NCI-H226 (cell line): Measurements from ENCODE around the gene PRSS12.
"Not testable (repeated sequence)": the region's sequence is repeated elsewhere in the genome, so short reads cannot be mapped to it uniquely, and the experiment has no call there.

Experiments
- DNase-seq: peaks from one replicate; pipeline ENCODE4 v3.0.0-alpha.2; 2015

PRSS12 gene

GRCh38 chr4:118270492-118270891 is 82.3 kb downstream of the PRSS12 start:
- no peak for DNase-seq

- no peak for DNase-seq
These were observed 84.0 kb downstream of the PRSS12 start for GRCh38 chr4:118268780-118269179.

GRCh38 chr4:118266145-118266496 is 86.7 kb downstream of the PRSS12 start:
- not testable (repeated sequence) for DNase-seq

- no peak for DNase-seq
These were observed 87.3 kb downstream of the PRSS12 start for GRCh38 chr4:118265312-118266144.

- DNase-seq = no peak
These were observed 88.7 kb downstream of the PRSS12 start for GRCh38 chr4:118264096-118264495.

- DNase-seq = no peak
These were observed 92.5 kb downstream of the PRSS12 start for GRCh38 chr4:118260309-118260708.

- DNase-seq = no peak
These were observed 93.7 kb downstream of the PRSS12 start for GRCh38 chr4:118259111-118259510.

- no peak for DNase-seq
These were observed 98.4 kb downstream of the PRSS12 start for GRCh38 chr4:118254368-118254767.

- DNase-seq = no peak
These were observed 102.9 kb downstream of the PRSS12 start for GRCh38 chr4:118249890-118250289.

- DNase-seq = no peak
These were observed 115.3 kb downstream of the PRSS12 start for GRCh38 chr4:118237531-118237930.

GRCh38 chr4:118235566-118236120 is 117.2 kb downstream of the PRSS12 start:
- peak; percentile 4 for DNase-seq
